ENCODE results near the gene RAB6B. TPM values are rescaled to one million over a fixed set of nuclear protein-coding genes. Genes with fewer than 3 reads are reported as not detected.

Gene RAB6B
- total and polyA plus RNA-seq, 2 of the 4 experiments (the other 2 are of a cell fraction) = 0.18 to 1.2 TPM

DNA sequence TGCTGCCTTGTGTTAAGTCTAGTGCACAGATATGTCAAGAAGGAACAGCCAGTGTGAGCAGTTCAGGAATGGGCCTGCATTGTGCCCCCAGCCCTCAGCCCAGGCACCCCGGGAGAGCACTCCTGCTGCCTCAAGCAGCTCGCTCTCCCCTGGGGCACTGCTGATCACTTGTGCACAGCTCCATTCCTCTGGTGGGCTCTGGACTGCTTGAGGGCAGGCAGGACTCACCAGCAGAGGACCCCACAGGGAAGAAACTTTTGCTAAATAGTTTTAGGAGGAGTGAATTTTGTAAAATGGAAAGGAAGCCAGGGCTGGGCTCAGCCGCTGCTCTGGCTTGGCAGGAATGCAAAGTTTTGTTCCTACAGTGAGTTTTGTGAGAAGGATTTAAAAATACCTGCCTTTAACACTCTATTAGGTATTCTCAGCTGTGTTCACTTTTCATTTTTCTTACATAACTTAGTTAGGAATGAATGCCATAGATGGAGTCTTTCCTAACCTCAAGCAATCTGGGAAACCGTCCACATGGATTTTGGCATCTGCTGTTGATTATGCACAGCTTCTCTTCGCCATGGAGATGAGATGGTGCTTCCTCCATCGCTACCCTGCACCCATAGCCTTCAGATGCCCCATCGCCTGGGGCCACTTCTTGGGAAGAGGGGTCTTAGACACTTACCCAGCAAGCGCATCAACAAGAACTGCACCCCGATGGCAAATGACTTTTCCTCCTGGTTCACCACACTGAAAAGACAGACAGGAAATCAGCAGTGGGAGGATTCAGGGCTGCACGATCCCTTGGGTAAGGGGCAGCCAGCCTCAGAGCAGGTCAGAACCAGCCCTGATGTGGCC, 42.3 kb upstream of the RAB6B start (continued):
- TF ChIP-seq CEBPB (IDR thresholded peaks at IDR 0.05; ENCODE audit: low read depth, low read length) = no peak

DNA sequence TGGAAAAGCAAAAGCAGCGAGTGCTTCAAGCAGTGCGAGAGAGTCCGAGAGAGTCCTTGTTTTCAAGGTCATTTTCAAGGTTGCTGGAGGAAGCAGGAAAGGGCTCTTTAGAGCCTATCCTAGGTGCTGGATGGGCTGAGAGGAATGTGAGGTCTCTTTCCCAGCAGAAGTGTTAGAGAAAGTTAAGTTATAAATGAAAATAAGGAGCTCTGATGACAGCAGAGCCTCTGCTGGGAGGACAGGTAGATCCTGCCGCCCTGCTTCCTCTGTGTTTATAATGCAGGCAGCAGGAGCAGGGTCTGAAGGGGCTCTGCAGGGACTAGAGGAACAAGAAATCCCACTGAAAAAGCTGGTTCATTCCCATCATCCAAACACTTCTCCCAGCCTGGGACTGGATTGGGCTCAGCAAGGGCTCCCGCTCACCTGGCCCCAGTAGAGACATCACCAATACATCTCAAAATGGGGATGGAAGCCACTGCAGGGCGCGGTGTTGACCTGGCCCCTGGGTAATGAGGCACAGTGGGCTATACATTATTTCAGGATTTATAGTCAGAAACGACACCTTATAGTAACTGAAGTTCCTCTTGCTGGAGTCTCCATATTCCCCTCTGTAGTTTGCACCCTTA, 41.5 kb upstream of the RAB6B start:
- Histone ChIP-seq H2AK9ac (replicated peaks; ENCODE audit: low read depth, low read length, poor library complexity) (no peak overlapping the region), H2AK5ac (ENCODE audit: low read depth, low read length) (no peak overlapping the region), H3K36me3 (ENCODE audit: control insufficient read depth, insufficient read depth, low read length) (no peaks in the 10 kb centered on the region), H2BK15ac (ENCODE audit: low read depth, low read length) (no peak overlapping the region), H3K4me3 (ENCODE audit: insufficient read depth, low read depth, low read length) (no peak overlapping the region), H2BK120ac (ENCODE audit: low read depth, low read length) (no peak overlapping the region), H3K9me1 (ENCODE audit: insufficient read depth, low read length) (no peaks in the 10 kb centered on the region), H2BK5ac (ENCODE audit: low read depth, low read length, poor library complexity, severe bottlenecking) (no peak overlapping the region), H3K79me1 (ENCODE audit: low read depth in 1 of 2, low read length in 2 of 2) (no peaks in the 10 kb centered on the region), H3K18ac (ENCODE audit: low read depth, low read length) (no peak overlapping the region), H3K27me3 (ENCODE audit: control insufficient read depth, insufficient read depth, low read length) (no peaks in the 10 kb centered on the region), H3K9ac (ENCODE audit: low read depth, low read length) (no peak overlapping the region), H2BK20ac (ENCODE audit: low read depth, low read length) (no peak overlapping the region), H3K23ac (ENCODE audit: low read depth, low read length) (no peak overlapping the region), H3K4ac (ENCODE audit: low read depth, low read length) (no peak overlapping the region), H4K8ac (ENCODE audit: low read depth in 2 of 2, low read length in 2 of 2) (no peak overlapping the region), H3K56ac (ENCODE audit: extremely low read depth, insufficient read depth, low read length) (no peak overlapping the region), H3K9me3 (ENCODE audit: control insufficient read depth, insufficient read depth, low read length) (no peaks in the 10 kb centered on the region), H3K4me2 (ENCODE audit: low read depth, low read length) (no peak overlapping the region), H3K27ac (ENCODE audit: insufficient read depth, low read length) (no peak overlapping the region), H2AFZ (replicated peaks; ENCODE audit: low read length, poor library complexity) (no peak overlapping the region), H4K91ac (ENCODE audit: insufficient read depth, low read depth, low read length) (no peak overlapping the region), H3K4me1 (ENCODE audit: control insufficient read depth, insufficient read depth, low read length) (peaks cover 6% of the 10 kb centered on the region), H4K5ac (ENCODE audit: low read depth, low read length) (no peak overlapping the region), H4K20me1 (ENCODE audit: insufficient read depth, low read length) (no peaks in the 10 kb centered on the region), H3K14ac (replicated peaks; ENCODE audit: low read depth, low read length) (no peak overlapping the region)
- 88% methylated on average over 3 of the region's 8 CpGs; no CpG with 5 or more reads in 1 of the 2 experiments for WGBS, 2 experiments (ENCODE audit: extremely low coverage in 2 of 2, insufficient read length in 1 of 2)
- BruUV-seq (replicated peaks) = no TSS peak
- in situ Hi-C loops (cut with MboI; ENCODE audit: low sequenced_read_pairs) = loop anchor here (10.0 to 25.0 kb wide), 3 partner anchors 368 to 1200 kb away; partner anchors contain the start of genes ANAPC13 and CEP63
- TF ChIP-seq RAD21 (IDR thresholded peaks at IDR 0.05; ENCODE audit: low read length) = no peak
- TF ChIP-seq MAFK (IDR thresholded peaks at IDR 0.05; ENCODE audit: low read depth, low read length) = no peak
- DNase-seq (no peak), ATAC-seq (ENCODE audit: low read depth) (no peak)
- dilution Hi-C loops (cut with HindIII; ENCODE audit: low sequenced_read_pairs, unreplicated experiment) = no loop called here
- POLR2A ChIA-PET (ENCODE audit: unreplicated experiment) = no interaction called here
- intact Hi-C loops (cut with micrococcal nuclease) = loop anchor here (10.0 kb wide), 1 partner anchor 548 kb away; the partner anchor contains the start of genes ANAPC13 and CEP63
- CTCF ChIA-PET = interaction anchor here (1.6 kb wide), 1 partner anchor 274 kb away, joined by 4 read pairs; no protein-coding TSS in a partner anchor
